Trophoblast cell (in vitro differentiated cells and primary cell): ENCODE results near the gene VRK3.

Experiments used
- DNase-seq, 2 donors: peaks; one replicate each; pipeline ENCODE4 v3.0.0-alpha.2; 2016
- H2AFZ ChIP-seq: 2 replicates; pipeline ENCODE4 v1.6.1; 2013; ENCODE audit warnings: low read length, moderate library complexity, mild to moderate bottlenecking; ENCODE audit not compliant: insufficient read depth, poor library complexity
- H2AK5ac ChIP-seq: 2 replicates; pipeline ENCODE4 v1.6.1; 2013; ENCODE audit warnings: mild to moderate bottlenecking, low read length
- H2BK120ac ChIP-seq: 2 replicates; pipeline ENCODE4 v1.6.1; 2013; ENCODE audit warnings: low read length, mild to moderate bottlenecking, moderate library complexity; ENCODE audit not compliant: insufficient read depth, poor library complexity
- H2BK12ac ChIP-seq: 2 replicates; pipeline ENCODE4 v1.6.1; 2013; ENCODE audit warnings: mild to moderate bottlenecking, low read length, moderate library complexity
- H2BK5ac ChIP-seq: 2 replicates; pipeline ENCODE4 v1.6.1; 2013; ENCODE audit warnings: low read length, low read depth, moderate library complexity, mild to moderate bottlenecking; ENCODE audit not compliant: poor library complexity
- H3K14ac ChIP-seq: 2 replicates; pipeline ENCODE4 v1.6.1; 2013; ENCODE audit warnings: mild to moderate bottlenecking, low read length
- H3K18ac ChIP-seq: 2 replicates; pipeline ENCODE4 v1.6.1; 2013; ENCODE audit warnings: mild to moderate bottlenecking, low read length
- H3K23ac ChIP-seq: 2 replicates; pipeline ENCODE4 v1.6.1; 2013; ENCODE audit warnings: low read length
- H3K27ac ChIP-seq: 2 replicates; pipeline ENCODE4 v1.5.1; 2013; ENCODE audit warnings: low read depth, mild to moderate bottlenecking, inconsistent platforms, low read length, moderate library complexity
- H3K27me3 ChIP-seq: 2 replicates; pipeline ENCODE4 v1.6.1; 2013; ENCODE audit warnings: inconsistent platforms, mild to moderate bottlenecking, low read length, moderate library complexity; ENCODE audit not compliant: insufficient read depth
- H3K36me3 ChIP-seq, 2 experiments: 1 replicate in 1 of 2; 2 replicates in 1 of 2; pipeline ENCODE4 v1.6.1; 2013; ENCODE audit warnings: low read length in 2 of 2, mild to moderate bottlenecking in 2 of 2, moderate library complexity in 1 of 2; ENCODE audit not compliant: insufficient read depth in 2 of 2, control insufficient read depth in 1 of 2
- H3K4ac ChIP-seq: 2 replicates; pipeline ENCODE4 v1.6.1; 2013; ENCODE audit warnings: low read depth, mild to moderate bottlenecking, low read length, moderate library complexity
- H3K4me1 ChIP-seq, 2 experiments: 1 replicate in 1 of 2; 2 replicates in 1 of 2; pipeline ENCODE4 v1.6.1; 2013; ENCODE audit warnings: low read length in 2 of 2, mild to moderate bottlenecking in 2 of 2, moderate library complexity in 1 of 2; ENCODE audit not compliant: insufficient read depth in 2 of 2, control insufficient read depth in 1 of 2
- H3K4me2 ChIP-seq: 2 replicates; pipeline ENCODE4 v1.6.1; 2013; ENCODE audit warnings: inconsistent platforms, mild to moderate bottlenecking, low read length, moderate library complexity
- H3K4me3 ChIP-seq: 2 replicates; pipeline ENCODE4 v1.5.1; 2013; ENCODE audit warnings: mild to moderate bottlenecking, low read depth, low read length, inconsistent platforms
- H3K79me1 ChIP-seq: one replicate; pipeline ENCODE4 v1.6.1; 2013; ENCODE audit warnings: low read length
- H3K79me2 ChIP-seq: 2 replicates; pipeline ENCODE4 v1.6.1; 2013; ENCODE audit warnings: low read length, mild to moderate bottlenecking; ENCODE audit not compliant: control insufficient read depth, insufficient read depth, poor library complexity
- H3K9ac ChIP-seq: 2 replicates; pipeline ENCODE4 v1.6.1; 2013; ENCODE audit warnings: mild to moderate bottlenecking, low read length
- H3K9me3 ChIP-seq: 2 replicates; pipeline ENCODE4 v1.6.1; 2013; ENCODE audit warnings: low read depth, mild to moderate bottlenecking, control low read depth, inconsistent platforms, low read length; ENCODE audit not compliant: insufficient read depth
- H4K12ac ChIP-seq: 2 replicates; pipeline ENCODE4 v1.6.1; 2013; ENCODE audit warnings: low read depth, mild to moderate bottlenecking, low read length, moderate library complexity
- H4K8ac ChIP-seq: 2 replicates; pipeline ENCODE4 v1.6.1; 2013; ENCODE audit warnings: low read depth, mild to moderate bottlenecking, low read length, moderate library complexity
- H4K91ac ChIP-seq: one replicate; pipeline ENCODE4 v1.6.1; 2013; ENCODE audit warnings: low read depth, mild to moderate bottlenecking, low read length, moderate library complexity
- WGBS: extraction: QIAGEN DNeasy Blood & Tissue Kit; methylation state at CpG from one replicate; pipeline ENCODE4 v1.1.7; 2013; ENCODE audit warnings: missing lambda C conversion rate; ENCODE audit not compliant: insufficient read length, insufficient coverage; ENCODE audit errors: extremely low coverage; 5-methylcytosine and 5-hydroxymethylcytosine counted together

Gene VRK3

GRCh38 chr19:50061650-50062049, 36.5 kb upstream of the VRK3 start:
- no peak overlapping the region for H4K91ac ChIP-seq
- H3K27ac ChIP-seq: no peak overlapping the region
- H3K23ac ChIP-seq: no peak overlapping the region
- no CpG with 5 or more reads among the region's 5 CpGs for WGBS
- no peak overlapping the region for H2BK12ac ChIP-seq
- H3K4me1 ChIP-seq: no peaks in the 10 kb centered on the region
- H2AK5ac ChIP-seq: no peak overlapping the region
- no peak overlapping the region for H3K9ac ChIP-seq
- no peaks in the 10 kb centered on the region for H3K79me2 ChIP-seq
- H3K4me2 ChIP-seq: no peak overlapping the region
- no peaks in the 10 kb centered on the region for H3K27me3 ChIP-seq
- H3K14ac ChIP-seq: no peak overlapping the region
- H3K4ac ChIP-seq: no peak overlapping the region
- no peak overlapping the region for H2AFZ ChIP-seq
- H3K79me1 ChIP-seq: no peaks in the 10 kb centered on the region
- H3K18ac ChIP-seq: no peak overlapping the region
- no peak overlapping the region for H4K12ac ChIP-seq
- peaks cover 44% of the 10 kb centered on the region for H3K9me3 ChIP-seq
- no peak overlapping the region for H2BK120ac ChIP-seq
- no peak for DNase-seq
- H3K36me3 ChIP-seq: no peaks in the 10 kb centered on the region
- H3K4me3 ChIP-seq: no peak overlapping the region
- no peak overlapping the region for H4K8ac ChIP-seq
- no peak overlapping the region for H2BK5ac ChIP-seq

GRCh38 chr19:50060107-50060506, 34.9 kb upstream of the VRK3 start:
- Histone ChIP-seq H2BK120ac (no peak overlapping the region), H4K8ac (no peak overlapping the region), H2BK5ac (no peak overlapping the region), H3K4me2 (no peak overlapping the region), H3K4me3 (no peak overlapping the region), H2BK12ac (no peak overlapping the region), H4K12ac (no peak overlapping the region), H3K36me3 (no peaks in the 10 kb centered on the region), H4K91ac (no peak overlapping the region), H3K79me2 (no peaks in the 10 kb centered on the region), H3K23ac (no peak overlapping the region), H2AFZ (no peak overlapping the region), H3K79me1 (no peaks in the 10 kb centered on the region), H3K18ac (no peak overlapping the region), H2AK5ac (no peak overlapping the region), H3K4ac (no peak overlapping the region), H3K4me1 (no peaks in the 10 kb centered on the region), H3K27ac (no peak overlapping the region), H3K9me3 (peaks cover 32% of the 10 kb centered on the region), H3K9ac (no peak overlapping the region), H3K14ac (no peak overlapping the region), H3K27me3 (no peaks in the 10 kb centered on the region)
- no CpG with 5 or more reads among the region's 15 CpGs for WGBS
- DNase-seq: no peak

GRCh38 chr19:50059045-50059444, 33.9 kb upstream of the VRK3 start:
- Histone ChIP-seq H3K27ac (no peak overlapping the region), H3K4me3 (no peak overlapping the region), H2BK12ac (no peak overlapping the region), H3K79me2 (no peaks in the 10 kb centered on the region), H4K91ac (no peak overlapping the region), H4K8ac (no peak overlapping the region), H4K12ac (no peak overlapping the region), H2AK5ac (no peak overlapping the region), H3K36me3 (no peaks in the 10 kb centered on the region), H3K9ac (no peak overlapping the region), H3K18ac (no peak overlapping the region), H3K79me1 (no peaks in the 10 kb centered on the region), H3K4me1 (no peaks in the 10 kb centered on the region), H2BK120ac (no peak overlapping the region), H3K4ac (no peak overlapping the region), H2AFZ (no peak overlapping the region), H3K14ac (no peak overlapping the region), H3K9me3 (peaks cover 32% of the 10 kb centered on the region), H3K4me2 (no peak overlapping the region), H3K23ac (no peak overlapping the region), H3K27me3 (no peaks in the 10 kb centered on the region), H2BK5ac (no peak overlapping the region)
- no CpG with 5 or more reads among the region's 6 CpGs for WGBS
- DNase-seq: no peak

DNA sequence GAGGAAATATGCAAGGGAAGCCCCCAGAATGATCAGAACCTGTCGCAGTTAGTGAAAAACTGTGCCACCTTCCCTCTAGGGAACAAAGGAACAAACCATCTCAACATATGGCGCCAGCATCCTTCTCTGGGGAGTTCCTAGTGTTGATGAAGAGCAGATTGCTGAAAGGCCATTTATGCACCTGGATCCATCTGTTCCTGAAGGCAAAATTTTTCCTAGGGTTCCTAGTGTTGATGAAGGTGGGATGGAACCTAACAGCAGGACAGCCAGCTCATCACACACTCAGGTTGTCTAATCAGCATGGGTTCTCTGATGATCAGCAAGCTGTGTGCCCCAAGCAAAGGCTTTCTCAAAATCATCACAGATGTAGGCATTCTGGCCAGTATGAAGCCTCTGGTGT, 33.3 kb upstream of the VRK3 start:
- Histone ChIP-seq H4K12ac (no peak overlapping the region), H2BK120ac (no peak overlapping the region), H3K4ac (no peak overlapping the region), H3K36me3 (no peaks in the 10 kb centered on the region), H2BK5ac (no peak overlapping the region), H3K9me3 (peaks cover 32% of the 10 kb centered on the region), H2AK5ac (no peak overlapping the region), H3K14ac (no peak overlapping the region), H3K4me2 (no peak overlapping the region), H3K27ac (no peak overlapping the region), H3K4me3 (no peak overlapping the region), H4K8ac (no peak overlapping the region), H3K18ac (no peak overlapping the region), H3K79me2 (no peaks in the 10 kb centered on the region), H2AFZ (no peak overlapping the region), H3K27me3 (no peaks in the 10 kb centered on the region), H3K4me1 (no peaks in the 10 kb centered on the region), H3K79me1 (no peaks in the 10 kb centered on the region), H3K9ac (no peak overlapping the region), H2BK12ac (no peak overlapping the region), H4K91ac (no peak overlapping the region), H3K23ac (no peak overlapping the region)
- no peak for DNase-seq
- WGBS: no CpG with 5 or more reads among the region's 2 CpGs
